GM03348 (cell line): Measurements from ENCODE around the gene SHISA8.

ENCODE experiments used
- DNase-seq: peaks from one replicate; pipeline ENCODE4 v3.0.0; 2012; ENCODE audit warnings: low spot score

Gene SHISA8

GRCh38 chr22:41933411-41934177, 18.7 kb upstream of the SHISA8 start:
- no peak for DNase-seq

DNA sequence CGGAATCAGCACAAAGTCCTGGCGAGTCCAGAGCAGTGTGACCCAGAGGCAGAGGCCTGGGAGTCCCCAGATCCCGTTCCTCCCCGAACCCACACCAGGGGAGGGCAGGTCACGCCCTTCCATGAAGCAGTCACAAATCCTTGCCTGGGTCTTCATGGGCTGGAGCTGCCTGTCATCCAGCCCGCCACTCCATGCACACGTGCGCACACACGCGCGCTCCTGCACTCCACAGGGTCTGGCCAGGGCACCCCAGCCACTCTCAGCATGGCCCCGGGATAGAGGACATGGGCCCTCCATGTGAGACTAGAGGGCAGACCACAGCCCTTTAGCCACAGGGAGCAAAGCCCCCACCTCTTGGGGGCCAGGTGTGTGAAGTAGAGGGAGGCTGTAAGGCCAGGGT, 17.5 kb upstream of the SHISA8 start:
- no peak for DNase-seq

- no peak for DNase-seq
Measured at GRCh38 chr22:41931701-41932269, 16.9 kb upstream of the SHISA8 start.

DNA sequence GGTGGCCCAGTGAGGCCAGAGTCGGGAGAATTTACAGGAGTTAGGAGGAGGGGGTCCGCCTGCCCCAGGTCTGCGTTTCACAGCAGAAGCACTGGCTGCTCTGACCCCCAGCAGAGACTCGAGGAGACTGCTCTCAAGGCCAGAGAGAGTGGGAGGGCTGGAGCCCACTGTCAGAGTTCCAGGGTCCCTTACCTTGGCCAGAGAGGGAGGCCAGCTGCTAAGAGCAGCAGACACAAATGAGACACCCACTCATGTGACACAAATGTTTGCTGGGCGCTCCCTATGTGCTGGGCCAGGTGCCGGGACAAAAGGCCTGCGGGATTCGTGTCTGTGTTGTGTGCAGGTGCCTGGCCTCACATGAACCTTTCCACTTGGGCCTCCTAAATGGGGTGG, 14.5 kb upstream of the SHISA8 start:
- no peak for DNase-seq

DNA sequence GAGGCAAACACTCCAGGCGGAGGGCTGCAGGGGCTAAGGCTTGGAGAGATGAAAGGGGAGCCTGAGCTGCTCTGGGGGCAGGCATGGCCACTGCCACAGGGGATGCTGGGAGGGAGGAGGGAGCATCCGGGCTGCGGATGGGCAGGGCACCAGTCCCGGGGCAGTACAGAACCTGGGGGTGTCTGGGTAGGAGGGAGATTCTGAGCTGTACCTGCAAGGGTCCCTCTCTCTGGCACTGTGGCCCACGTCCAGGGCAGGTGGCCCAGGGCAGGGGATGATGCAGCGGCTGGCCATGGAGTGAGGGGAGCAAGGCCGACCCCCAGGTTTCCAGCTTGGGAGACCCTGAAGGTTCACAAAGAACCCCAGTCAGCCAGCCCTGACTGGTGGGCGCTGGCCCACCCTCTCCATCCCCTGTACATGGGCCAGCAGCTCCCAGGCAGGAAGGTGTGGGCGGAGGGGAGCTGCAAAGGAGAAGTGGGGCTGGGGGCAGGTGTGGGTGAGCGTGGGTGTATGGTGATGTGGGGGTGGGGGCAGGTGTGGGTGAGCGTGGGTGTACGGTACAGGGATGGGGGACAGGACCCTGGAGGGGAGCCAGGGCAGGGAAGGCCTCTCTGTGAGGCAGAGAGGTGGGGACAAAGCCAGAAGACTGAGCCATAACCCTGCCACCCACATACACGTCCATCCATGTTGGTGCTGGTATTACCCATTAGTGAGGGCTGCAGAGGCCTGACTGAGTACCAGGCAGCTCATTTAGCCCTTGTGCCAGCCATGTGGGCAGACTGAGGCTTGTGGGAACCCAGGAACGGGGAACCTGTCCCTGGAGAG, 13.9 kb upstream of the SHISA8 start:
- no peak for DNase-seq

GRCh38 chr22:41927813-41928212, 12.9 kb upstream of the SHISA8 start:
- no peak for DNase-seq

GRCh38 chr22:41925783-41926460, 11.0 kb upstream of the SHISA8 start:
- peak; percentile 82 for DNase-seq

DNA sequence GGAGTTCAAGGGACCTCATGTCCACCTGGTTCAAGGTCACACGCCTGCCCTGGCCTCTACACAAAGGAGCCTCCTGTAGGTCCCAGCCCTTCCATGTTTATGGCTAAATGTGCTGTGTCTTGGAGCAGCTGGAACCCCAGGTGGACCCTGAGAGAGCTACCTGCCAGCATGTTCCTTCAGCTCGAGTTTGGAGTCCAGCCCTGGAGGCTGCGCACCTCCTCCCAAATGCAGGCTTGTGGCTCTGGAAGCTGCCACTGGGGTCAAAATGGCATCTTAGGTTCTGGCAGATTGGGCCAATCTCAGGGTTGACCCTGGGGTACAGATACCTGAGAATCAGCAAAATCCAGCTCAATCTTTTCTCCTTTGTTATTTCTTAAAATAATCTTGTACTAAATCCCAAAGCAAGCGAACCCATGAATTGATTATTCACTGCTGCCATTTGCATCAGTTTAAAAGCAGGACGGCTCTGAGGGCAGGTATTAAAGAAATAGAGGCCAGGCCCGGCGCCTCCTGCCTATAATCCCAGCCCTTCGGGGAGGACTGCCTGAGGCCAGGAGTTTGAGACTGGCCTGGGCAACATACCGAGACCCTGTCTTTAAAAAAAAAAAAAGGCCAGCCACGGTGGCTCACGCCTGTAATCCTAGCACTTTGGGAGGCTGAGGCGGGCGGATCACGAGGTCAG, 8.9 kb upstream of the SHISA8 start:
- no peak for DNase-seq

DNA sequence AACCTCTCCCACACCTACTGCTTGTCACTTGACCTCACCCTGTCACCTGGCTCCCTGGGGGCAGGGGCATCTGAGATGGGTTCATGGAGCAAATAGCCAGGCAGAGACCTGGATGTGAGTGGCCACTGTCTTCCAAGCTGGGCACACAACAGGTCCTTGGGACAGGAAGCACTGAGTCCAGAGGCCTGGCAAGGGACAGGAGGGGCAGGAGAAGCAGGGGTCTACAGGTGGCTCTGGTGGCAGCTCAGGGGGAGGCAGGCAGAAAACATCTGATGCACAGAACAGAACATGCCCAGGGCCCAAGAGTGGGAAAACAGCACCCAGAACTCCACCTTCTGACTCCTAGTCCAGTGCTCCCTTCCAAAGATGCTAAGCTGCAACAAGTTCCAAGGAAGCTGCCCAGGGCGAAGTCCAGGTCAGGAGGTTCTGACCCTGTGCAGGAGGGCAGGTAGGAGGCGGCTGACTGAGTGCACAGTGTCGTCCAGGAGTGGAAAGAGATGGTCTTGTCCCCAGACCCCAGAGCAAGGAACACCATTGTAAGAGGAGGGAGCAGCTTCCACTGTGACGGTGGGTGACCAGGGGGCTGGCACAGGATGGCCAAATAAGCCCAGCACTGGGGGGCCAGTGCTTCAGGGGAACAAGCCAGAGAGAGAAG, 8.2 kb upstream of the SHISA8 start:
- DNase-seq: no peak

- DNase-seq: no peak
Measured at GRCh38 chr22:41922328-41922727, 7.5 kb upstream of the SHISA8 start.

DNA sequence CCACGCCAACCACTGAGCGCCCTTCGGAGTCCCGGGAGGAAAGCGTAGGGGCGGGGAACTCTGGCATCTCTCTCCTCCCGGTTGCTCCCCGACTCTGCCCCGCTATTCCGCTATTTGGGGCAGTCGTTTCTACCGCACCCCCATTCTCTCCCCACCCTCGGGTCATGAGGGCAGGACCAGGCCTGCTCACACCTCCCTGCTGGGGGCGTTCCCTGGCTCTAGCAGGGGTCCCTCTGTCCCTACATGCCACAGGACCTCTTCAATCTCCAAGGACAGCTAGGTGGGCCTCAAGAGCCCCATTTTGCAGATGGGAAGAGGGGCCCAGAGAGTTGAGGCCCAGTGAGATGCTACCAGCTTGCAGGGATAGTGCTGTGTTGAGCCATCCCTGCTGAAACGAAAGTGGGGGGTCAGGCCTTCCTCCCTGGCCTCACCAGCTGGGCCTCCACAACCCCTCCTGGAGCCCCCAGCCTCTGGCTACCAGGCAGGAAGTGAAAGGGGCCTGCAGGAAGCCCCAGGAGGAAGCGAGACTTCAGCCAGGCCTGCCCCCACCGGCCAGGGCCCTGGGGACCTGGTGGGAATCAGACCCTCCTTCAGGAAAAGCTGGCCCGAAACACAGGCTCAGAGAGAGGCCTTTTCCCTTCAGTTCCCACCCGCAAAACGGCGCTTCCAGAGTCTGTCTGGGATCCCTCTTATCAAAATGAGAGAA, 5.5 kb upstream of the SHISA8 start:
- DNase-seq: no peak

DNA sequence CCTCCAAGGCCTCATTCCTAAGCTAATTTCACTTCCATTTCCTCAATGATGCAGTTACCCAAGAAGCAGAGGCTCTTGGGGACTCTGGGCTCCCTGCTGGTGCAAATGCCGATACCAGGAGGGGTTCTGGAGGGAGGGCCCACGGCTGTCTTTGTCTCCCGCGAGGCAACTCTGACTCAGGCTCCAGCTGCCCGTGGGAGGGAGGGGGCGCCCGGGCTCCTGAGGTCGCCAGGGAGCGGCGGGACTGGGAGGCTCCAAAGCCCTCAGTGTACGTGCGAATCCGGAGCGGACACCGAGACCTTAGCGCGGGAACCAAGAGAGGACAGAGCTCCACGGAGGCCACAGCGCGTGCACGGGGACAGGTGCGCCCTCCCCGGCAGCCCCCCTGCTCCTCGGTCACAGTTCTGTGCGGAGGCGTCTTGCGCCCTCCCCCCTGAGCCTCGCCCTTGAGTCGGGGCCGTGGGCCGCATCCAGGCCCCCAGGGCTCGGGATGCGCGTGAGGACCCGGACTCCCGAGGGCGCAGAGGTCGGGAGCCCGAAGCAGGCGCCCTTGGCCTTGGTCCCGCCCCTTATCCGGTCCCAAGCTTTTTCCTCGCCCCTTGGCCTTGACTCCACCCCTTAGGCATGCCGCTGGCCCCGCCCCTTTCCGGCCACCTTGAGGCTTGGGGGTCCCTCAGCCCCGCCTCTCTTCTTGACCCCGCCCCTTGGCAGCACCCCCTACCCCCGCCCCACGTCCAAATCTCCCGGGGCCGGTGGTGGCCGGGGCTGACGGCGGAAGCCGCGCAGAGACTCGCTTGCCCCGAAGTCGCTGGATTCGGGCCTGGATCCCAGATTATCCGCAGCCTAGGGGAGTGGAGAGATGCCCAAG, 4.7 kb upstream of the SHISA8 start:
- peak; percentile 81 for DNase-seq

- no peak for DNase-seq
Measured at GRCh38 chr22:41917903-41918791, 3.3 kb upstream of the SHISA8 start.

GRCh38 chr22:41917375-41917902, 2.6 kb upstream of the SHISA8 start:
- no peak for DNase-seq

- no peak for DNase-seq
Measured at GRCh38 chr22:41916745-41917358, 2.0 kb upstream of the SHISA8 start.

DNA sequence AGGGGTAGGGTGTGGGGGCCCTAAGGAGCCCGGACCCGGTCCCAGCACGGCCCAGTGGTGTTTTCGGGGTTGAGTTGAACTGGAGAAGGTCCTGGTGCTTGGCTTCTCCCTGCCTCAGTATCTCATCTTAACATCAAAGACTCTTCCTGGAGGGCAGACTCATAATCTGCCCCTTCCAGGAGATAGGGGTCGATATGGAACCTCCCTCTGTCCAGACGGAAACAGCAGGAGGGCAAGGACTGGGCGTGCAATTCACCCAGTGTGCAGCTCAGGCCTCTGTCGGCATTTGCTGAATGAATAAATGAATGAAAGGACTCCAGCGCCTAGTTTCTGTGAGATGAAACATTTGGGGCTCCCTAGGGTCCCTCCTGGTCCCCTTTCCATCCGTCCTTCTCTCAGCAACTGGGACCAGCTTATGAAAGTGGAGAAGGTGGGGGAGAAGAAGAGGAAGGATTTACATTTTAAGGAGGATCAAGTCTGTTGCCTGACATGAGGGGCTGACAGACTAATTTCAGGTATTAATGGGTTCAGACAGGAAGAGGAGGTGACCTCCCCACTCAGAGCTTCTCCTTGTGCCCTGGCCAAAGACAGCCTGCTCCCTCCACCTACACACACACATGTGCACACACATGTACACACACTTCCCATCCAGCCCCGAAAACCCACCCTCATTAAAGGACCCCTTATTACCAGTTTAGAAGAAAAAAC, 1.1 kb upstream of the SHISA8 start:
- DNase-seq: no peak

- peak; percentile 39 for DNase-seq
Measured at GRCh38 chr22:41914611-41915034, 251 bp downstream of the SHISA8 start.
